IMR-90 (cell line): Measurements from ENCODE around the gene IL20RA. TPM values are rescaled to one million over a fixed set of nuclear protein-coding genes. Genes with fewer than 3 reads are reported as not detected.

Experiments
- ATAC-seq: fragments of 200-7000 bp; cut with Tn5 transposase; 2 replicates; pipeline ENCODE4 v1.9.1; 2020; ENCODE audit warnings: low read depth, mild to moderate bottlenecking, moderate library complexity
- BruUV-seq: library from RNA; stranded (reverse); fragments of 400-500 nt; replicated peaks from 2 replicates; lab custom pipeline; 2021; lab: Mats Ljungman, UMichigan
- CTCF ChIA-PET: fragments of 300-600 bp; formaldehyde crosslinking; extraction: SDS; loops from one replicate; lab custom pipeline; 2021; ENCODE audit warnings: antibody characterized with exemption; lab: Yijun Ruan, JAX
- POLR2A ChIA-PET: fragments of 300-600 bp; sonication (Branson Sonifier 250); formaldehyde crosslinking; loops from one replicate; lab custom pipeline; 2022; ENCODE audit warnings: antibody characterized with exemption; ENCODE audit not compliant: unreplicated experiment; lab: Charles Lee
- DNase-seq: peaks from one replicate; pipeline ENCODE4 v3.0.0; 2013
- H2AFZ ChIP-seq: replicated peaks from 2 replicates; pipeline ENCODE3; 2013; ENCODE audit warnings: low read length, mild to moderate bottlenecking; ENCODE audit not compliant: poor library complexity
- H2AK5ac ChIP-seq: 2 replicates; pipeline ENCODE4 v1.6.1; 2013; ENCODE audit warnings: low read depth, low read length, inconsistent platforms
- H2AK9ac ChIP-seq: replicated peaks from 2 replicates; pipeline ENCODE3; 2013; ENCODE audit warnings: mild to moderate bottlenecking, low read depth, low read length, moderate library complexity; ENCODE audit not compliant: poor library complexity
- H2BK120ac ChIP-seq: 2 replicates; pipeline ENCODE4 v1.6.1; 2013; ENCODE audit warnings: low read depth, low read length, inconsistent platforms
- H2BK15ac ChIP-seq: 3 replicates; pipeline ENCODE4 v1.6.1; 2013; ENCODE audit warnings: low read depth, low read length, inconsistent platforms
- H2BK20ac ChIP-seq: 2 replicates; pipeline ENCODE4 v1.6.1; 2013; ENCODE audit warnings: low read depth, mild to moderate bottlenecking, inconsistent platforms, low read length, moderate library complexity
- H2BK5ac ChIP-seq: 2 replicates; pipeline ENCODE4 v1.6.1; 2013; ENCODE audit warnings: mild to moderate bottlenecking, low read depth, low read length, inconsistent platforms; ENCODE audit not compliant: poor library complexity, severe bottlenecking
- H3K14ac ChIP-seq: replicated peaks from 2 replicates; pipeline ENCODE4 v1.6.1; 2013; ENCODE audit warnings: low read depth, low read length, inconsistent platforms
- H3K18ac ChIP-seq: 2 replicates; pipeline ENCODE4 v1.6.1; 2013; ENCODE audit warnings: low read depth, low read length, control low read depth
- H3K23ac ChIP-seq: 2 replicates; pipeline ENCODE4 v1.6.1; 2013; ENCODE audit warnings: low read depth, low read length, inconsistent platforms
- H3K27ac ChIP-seq: 2 replicates; pipeline ENCODE4 v1.5.1; 2013; ENCODE audit warnings: mild to moderate bottlenecking, control low read depth, low read length; ENCODE audit not compliant: insufficient read depth
- H3K27me3 ChIP-seq: 2 replicates; pipeline ENCODE4 v1.6.1; 2013; ENCODE audit warnings: low read length; ENCODE audit not compliant: control insufficient read depth, insufficient read depth
- H3K36me3 ChIP-seq: 2 replicates; pipeline ENCODE4 v1.6.1; 2013; ENCODE audit warnings: low read length, mixed read lengths; ENCODE audit not compliant: control insufficient read depth, insufficient read depth
- H3K4ac ChIP-seq: 2 replicates; pipeline ENCODE4 v1.6.1; 2013; ENCODE audit warnings: low read depth, low read length, inconsistent platforms
- H3K4me1 ChIP-seq: 2 replicates; pipeline ENCODE4 v1.6.1; 2013; ENCODE audit warnings: low read length, mixed read lengths; ENCODE audit not compliant: control insufficient read depth, insufficient read depth
- H3K4me2 ChIP-seq: 2 replicates; pipeline ENCODE4 v1.6.1; 2013; ENCODE audit warnings: low read depth, mild to moderate bottlenecking, control low read depth, low read length, moderate library complexity
- H3K4me3 ChIP-seq: 2 replicates; pipeline ENCODE4 v1.5.1; 2013; ENCODE audit warnings: low read depth, mild to moderate bottlenecking, control low read depth, low read length, moderate library complexity; ENCODE audit not compliant: insufficient read depth
- H3K56ac ChIP-seq: 2 replicates; pipeline ENCODE4 v1.6.1; 2013; ENCODE audit warnings: low read length, inconsistent platforms; ENCODE audit not compliant: insufficient read depth; ENCODE audit errors: extremely low read depth
- H3K79me1 ChIP-seq, 2 experiments: 2 replicates each; pipeline ENCODE4 v1.6.1; 2013; ENCODE audit warnings: low read length in 2 of 2, inconsistent platforms in 1 of 2, low read depth in 1 of 2
- H3K9ac ChIP-seq: 2 replicates; pipeline ENCODE4 v1.6.1; 2013; ENCODE audit warnings: low read depth, low read length, control low read depth
- H3K9me1 ChIP-seq: 2 replicates; pipeline ENCODE4 v1.6.1; 2013; ENCODE audit warnings: low read length, inconsistent platforms; ENCODE audit not compliant: insufficient read depth
- H3K9me3 ChIP-seq: 2 replicates; pipeline ENCODE4 v1.6.1; 2013; ENCODE audit warnings: low read length; ENCODE audit not compliant: control insufficient read depth, insufficient read depth
- H4K20me1 ChIP-seq: 2 replicates; pipeline ENCODE4 v1.6.1; 2013; ENCODE audit warnings: low read length, inconsistent platforms; ENCODE audit not compliant: insufficient read depth
- H4K5ac ChIP-seq: 2 replicates; pipeline ENCODE4 v1.6.1; 2013; ENCODE audit warnings: mild to moderate bottlenecking, low read depth, low read length, control low read depth
- H4K8ac ChIP-seq, 2 experiments: 2 replicates each; pipeline ENCODE4 v1.6.1; 2013; ENCODE audit warnings: low read depth in 2 of 2, low read length in 2 of 2, control low read depth in 1 of 2, inconsistent platforms in 1 of 2
- H4K91ac ChIP-seq: 2 replicates; pipeline ENCODE4 v1.6.1; 2013; ENCODE audit warnings: low read depth, low read length, inconsistent platforms; ENCODE audit not compliant: insufficient read depth
- BHLHE40 ChIP-seq: fragments of 150-350 bp; IDR thresholded peaks from 2 replicates; pipeline ENCODE4 v1.6.1; 2016; ENCODE audit warnings: mild to moderate bottlenecking, low read depth, low read length
- CEBPB ChIP-seq: IDR thresholded peaks from 2 replicates; pipeline ENCODE4 v1.6.1; 2012; ENCODE audit warnings: low read depth, low read length, improper control_type of control experiment
- CHD1 ChIP-seq: IDR thresholded peaks from 2 replicates; pipeline ENCODE4 v1.6.1; 2012; ENCODE audit warnings: low read depth, low read length, improper control_type of control experiment
- CTCF ChIP-seq: conservative IDR thresholded peaks from 2 replicates; pipeline ENCODE4 v1.5.1; 2012; ENCODE audit warnings: mild to moderate bottlenecking, low read depth, low read length, improper control_type of control experiment
- ELK1 ChIP-seq: fragments of 150-350 bp; IDR thresholded peaks from 2 replicates; pipeline ENCODE4 v1.6.1; 2016; ENCODE audit warnings: low read depth, mild to moderate bottlenecking, low read length, moderate library complexity, borderline replicate concordance
- FOS ChIP-seq: fragments of 150-350 bp; IDR thresholded peaks from 2 replicates; pipeline ENCODE4 v1.6.1; 2016; ENCODE audit warnings: low read depth, low read length
- NFE2L2 ChIP-seq: fragments of 150-350 bp; IDR thresholded peaks from 2 replicates; pipeline ENCODE4 v1.6.1; 2016; ENCODE audit warnings: low read depth, mild to moderate bottlenecking, low read length
- RCOR1 ChIP-seq: IDR thresholded peaks from 2 replicates; pipeline ENCODE4 v1.6.1; 2012; ENCODE audit warnings: mild to moderate bottlenecking, low read length, improper control_type of control experiment; ENCODE audit not compliant: insufficient replicate concordance
- SMC3 ChIP-seq: fragments of 150-350 bp; IDR thresholded peaks from 2 replicates; pipeline ENCODE4 v1.6.1; 2016; ENCODE audit warnings: low read depth, mild to moderate bottlenecking, antibody characterized with exemption, low read length, moderate library complexity
- WGBS, 2 experiments: methylation state at CpG; one replicate each; pipeline versions ENCODE4 v1.1.5 to v1.1.7; 2013; ENCODE audit warnings: missing lambda C conversion rate in 2 of 2; ENCODE audit not compliant: insufficient read length in 1 of 2; ENCODE audit errors: extremely low coverage in 2 of 2; 5-methylcytosine and 5-hydroxymethylcytosine counted together
- dilution Hi-C: fragments of 300-500 bp; cut with HindIII; formaldehyde crosslinking; loops from one replicate; pipeline ENCODE4 v1.14.3; 2018; ENCODE audit warnings: low sequenced_read_pairs; ENCODE audit not compliant: unreplicated experiment
- in situ Hi-C: fragments of 300-500 bp; cut with MboI; formaldehyde crosslinking; loops from 3 replicates; pipeline ENCODE4 v1.14.3; 2019; ENCODE audit warnings: low sequenced_read_pairs, inconsistent platforms, mixed read lengths
- intact Hi-C: fragments of 100-400 bp; cut with micrococcal nuclease; formaldehyde crosslinking; loops from 2 replicates; pipeline ENCODE4 v1.10.0; 2022
- polyA plus RNA-seq, 3 experiments: library from polyadenylated mRNA; depleted of rRNA; stranded (reverse); fragments of >200 nt; gene quantifications; 2 replicates each; pipeline ENCODE4 v1.2.3, GENCODE V29; 2012; ENCODE audit warnings: low replicate concordance in 1 of 3
- total RNA-seq: library from RNA; depleted of rRNA; stranded (reverse); fragments of >200 nt; gene quantifications from 2 replicates; pipeline ENCODE4 v1.2.3, GENCODE V29; 2012

The IL20RA gene
- total and polyA plus RNA-seq, 2 of the 4 experiments (the other 2 are of a cell fraction): 0.02 TPM; not detected in 1

- intact Hi-C loops (loop anchor here (5.0 kb wide), 1 partner anchor 657 kb away; no protein-coding TSS in a partner anchor), dilution Hi-C loops (no loop called here), in situ Hi-C loops (no loop called here)
- no peak overlapping the region for H3K4ac ChIP-seq
- no peaks in the 10 kb centered on the region for H3K36me3 ChIP-seq
- no peak overlapping the region for H2BK5ac ChIP-seq
- H3K14ac ChIP-seq: no peak overlapping the region
- no peak overlapping the region for H3K4me2 ChIP-seq
- no peak overlapping the region for H3K27ac ChIP-seq
- no peaks in the 10 kb centered on the region for H3K9me3 ChIP-seq
- ChIA-PET POLR2A (no interaction called here), CTCF (no interaction called here)
- no peak for ATAC-seq
- H4K20me1 ChIP-seq: no peaks in the 10 kb centered on the region
- H3K56ac ChIP-seq: no peak overlapping the region
- H2AK5ac ChIP-seq: no peak overlapping the region
- no peak overlapping the region for H2BK20ac ChIP-seq
- H3K79me1 ChIP-seq: no peaks in the 10 kb centered on the region
- no peak overlapping the region for H3K23ac ChIP-seq
- no peak overlapping the region for H2AFZ ChIP-seq
- no peak overlapping the region for H4K5ac ChIP-seq
- no peak overlapping the region for H3K4me3 ChIP-seq
- H2BK120ac ChIP-seq: no peak overlapping the region
- H3K18ac ChIP-seq: no peak overlapping the region
- H4K8ac ChIP-seq: no peak overlapping the region
- H2BK15ac ChIP-seq: no peak overlapping the region
- no peaks in the 10 kb centered on the region for H3K4me1 ChIP-seq
- no CpG with 5 or more reads among the region's 2 CpGs for WGBS, 2 experiments
- no peak overlapping the region for H4K91ac ChIP-seq
- no TSS peak for BruUV-seq
- DNase-seq: no peak
- no peak overlapping the region for H3K9ac ChIP-seq
- peaks cover 24% of the 10 kb centered on the region for H3K27me3 ChIP-seq
- no peaks in the 10 kb centered on the region for H3K9me1 ChIP-seq
- H2AK9ac ChIP-seq: no peak overlapping the region
- TF ChIP-seq SMC3: no peak
- TF ChIP-seq ELK1: no peak
- no peak for TF ChIP-seq FOS
- TF ChIP-seq RCOR1: no peak
- no peak for TF ChIP-seq BHLHE40
- TF ChIP-seq CTCF: no peak
- TF ChIP-seq CEBPB: no peak
- no peak for TF ChIP-seq NFE2L2
- TF ChIP-seq CHD1: no peak
Observed at GRCh38 chr6:137049095-137049494, 4.3 kb upstream of the IL20RA start.
